Natural killer cell treated with Interleukin-12 subunit alpha and Interleukin-12 subunit beta and Interleukin-15 and Interleukin-18, amount 100 ng/mL, for 72 hours (primary cell): ENCODE measurements around the gene POP7. TPM values are rescaled to one million over a fixed set of nuclear protein-coding genes. Genes with fewer than 3 reads are reported as not detected.
"Not testable (repeated sequence)": the region's sequence is repeated elsewhere in the genome, so short reads cannot be mapped to it uniquely, and the experiment has no call there.

ENCODE experiments used
- ATAC-seq, 2 donors: fragments of 150-1000 bp; cut with Tn5 transposase in 1 of 2; sonication (Bioruptor Pico), chemical (Tn5 transposase) in 1 of 2; 2 replicates each; pipeline ENCODE4 v1.10.0; 2021
- DNase-seq: peaks from one replicate; pipeline ENCODE4 v3.0.0; 2022; ENCODE audit warnings: low spot score
- H3K27ac Mint-ChIP-seq, 2 donors: 1 replicate in 1 of 2; 2 replicates in 1 of 2; pipeline ENCODE4 v1.8.0; 2022; ENCODE audit warnings: mixed read lengths in 2 of 2, mild to moderate bottlenecking in 1 of 2, moderate library complexity in 1 of 2
- H3K27me3 Mint-ChIP-seq, 2 donors: 1 replicate in 1 of 2; 2 replicates in 1 of 2; pipeline ENCODE4 v1.8.0; 2022; ENCODE audit warnings: mixed read lengths in 2 of 2
- H3K36me3 Mint-ChIP-seq: one replicate; pipeline ENCODE4 v1.8.0; 2022; ENCODE audit warnings: mixed read lengths
- H3K4me1 Mint-ChIP-seq, 2 donors: 1 replicate in 1 of 2; 2 replicates in 1 of 2; pipeline ENCODE4 v1.8.0; 2022; ENCODE audit warnings: low read depth in 2 of 2, mixed read lengths in 2 of 2, mild to moderate bottlenecking in 1 of 2
- H3K4me3 Mint-ChIP-seq: one replicate; pipeline ENCODE4 v1.8.0; 2022; ENCODE audit warnings: mixed read lengths
- H3K9me3 Mint-ChIP-seq: 2 replicates; pipeline ENCODE4 v1.8.0; 2022; ENCODE audit warnings: mixed read lengths
- total RNA-seq, 2 donors: library from RNA; stranded (reverse); gene quantifications; one replicate each; pipeline ENCODE4 v1.2.3, GENCODE V29; 2022

Gene POP7
- 10 to 100 TPM; 46.6 to 64.9 TPM for total RNA-seq

DNA sequence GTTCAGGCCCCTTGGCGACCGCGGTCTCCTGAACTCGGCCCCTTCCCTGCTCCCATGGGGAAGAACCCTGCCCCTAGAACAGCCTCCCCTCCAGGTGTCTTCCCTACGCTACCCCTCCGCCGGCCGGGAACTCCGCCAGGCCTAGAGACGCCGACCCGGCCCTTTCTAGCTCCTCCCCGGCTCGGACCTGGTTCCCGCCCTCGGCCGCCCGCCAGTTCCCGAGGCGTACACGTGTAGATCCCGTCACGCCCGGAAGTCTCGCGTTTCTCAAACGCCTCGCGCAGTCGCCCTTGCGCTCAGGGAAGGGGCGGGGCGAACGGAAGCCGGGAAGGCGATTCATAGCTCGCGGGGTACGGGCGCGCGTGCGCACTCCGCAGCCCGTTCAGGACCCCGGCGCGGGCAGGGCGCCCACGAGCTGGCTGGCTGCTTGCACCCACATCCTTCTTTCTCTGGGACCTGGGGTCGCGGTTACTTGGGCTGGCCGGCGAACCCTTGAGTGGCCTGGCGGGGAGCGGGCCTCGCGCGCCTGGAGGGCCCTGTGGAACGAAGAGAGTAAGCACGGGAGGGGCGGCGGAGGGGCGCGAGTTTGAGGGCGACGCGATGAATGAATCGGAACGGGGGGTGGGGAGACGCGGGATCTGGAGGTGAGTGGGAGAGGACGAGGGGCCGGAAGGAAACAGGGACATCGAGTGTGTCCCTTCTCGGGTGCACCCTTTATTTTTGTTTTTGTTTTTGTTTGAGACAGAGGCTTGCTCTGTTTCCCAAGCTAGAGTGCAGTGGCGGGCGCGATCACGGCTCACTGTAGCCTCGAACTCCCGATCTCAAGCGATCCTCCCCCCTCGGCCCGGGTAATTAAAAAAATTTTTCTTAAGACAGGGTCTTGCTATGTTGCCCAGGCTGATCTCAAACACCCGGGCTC is at the start of gene POP7:
TSS of gene POP7 (plus strand) at position 369 of the 919 bp plus-strand sequence. CDS start 710 bp downstream, outside the sequence.
- ATAC-seq = peak; percentile 98 to 99
- Mint-ChIP-seq H3K27ac (peak within 1 kb of the TSS; percentile 91 to 96), H3K4me3 (peak within 1 kb of the TSS; percentile 98), H3K4me1 (peaks cover 12 to 16% of the 10 kb centered on the region in 2 donors), H3K9me3 (no peaks in the 10 kb centered on the region), H3K27me3 (peaks cover 3 to 5% of the 10 kb centered on the region in 2 donors), H3K36me3 (no peaks in the 10 kb centered on the region)
- peak; percentile 99 for DNase-seq

DNA sequence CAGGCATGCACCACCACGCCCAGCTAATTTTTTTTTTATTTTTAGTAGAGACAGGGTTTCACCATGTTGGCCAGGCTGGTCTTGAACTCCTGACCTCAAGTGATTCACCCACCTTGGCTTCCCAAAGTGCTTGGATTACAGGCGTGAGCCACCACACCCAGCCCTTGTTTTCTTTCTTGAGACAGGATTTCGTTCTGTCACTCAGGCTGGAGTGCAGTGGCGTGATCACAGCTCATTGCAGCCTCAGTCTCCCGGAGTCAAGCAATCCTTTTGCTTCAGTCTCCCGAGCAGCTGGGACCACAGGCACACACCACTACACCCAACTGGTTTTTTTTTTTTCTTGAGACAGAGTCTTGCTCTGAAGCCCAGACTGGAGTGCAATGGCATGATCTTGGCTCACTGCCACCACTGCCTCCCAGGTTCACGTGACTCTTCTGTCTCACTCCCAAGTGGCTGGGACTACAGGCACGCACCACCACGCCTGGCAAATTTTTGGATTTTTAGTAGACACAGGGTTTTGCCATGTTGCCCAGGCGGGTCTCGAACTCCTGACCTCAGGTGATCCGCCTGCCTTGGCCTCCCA is 43.6 kb upstream of the POP7 start:
- H3K4me3 Mint-ChIP-seq, H3K27me3 Mint-ChIP-seq, H3K27ac Mint-ChIP-seq, H3K36me3 Mint-ChIP-seq, H3K4me1 Mint-ChIP-seq, H3K9me3 Mint-ChIP-seq, ATAC-seq: not testable (repeated sequence)
- peak; percentile 12 for DNase-seq

DNA sequence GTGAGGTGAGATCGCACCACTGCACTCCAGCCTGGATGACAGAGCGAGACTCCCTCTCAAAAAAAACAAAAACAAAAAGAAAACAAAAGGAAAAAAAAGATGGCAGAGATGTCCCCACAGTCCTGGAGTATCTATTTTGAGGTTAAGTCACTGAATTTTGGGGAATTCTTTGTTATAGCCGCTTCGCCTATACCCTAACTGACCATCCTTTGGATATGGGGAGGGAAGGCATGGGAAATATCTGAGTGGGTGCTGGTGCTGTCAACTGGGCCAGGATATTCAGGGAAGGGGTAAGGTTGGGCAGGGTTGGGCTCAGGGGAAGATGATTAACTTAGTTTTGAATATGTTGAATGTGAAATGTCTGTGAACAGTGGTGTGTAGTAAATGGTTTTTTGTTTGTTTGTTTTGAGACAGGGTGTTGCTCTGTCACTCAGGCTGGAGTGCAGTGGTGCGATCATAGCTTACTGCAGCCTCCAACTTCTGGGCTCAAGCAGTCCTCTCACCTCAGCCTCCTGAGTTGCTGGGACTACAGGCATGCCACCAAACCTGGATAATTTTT is 40.7 kb upstream of the POP7 start:
- no peak for ATAC-seq
- H3K27ac Mint-ChIP-seq = no peak overlapping the region
- peak; percentile 22 for DNase-seq
- H3K36me3 Mint-ChIP-seq = no peaks in the 10 kb centered on the region
- H3K9me3 Mint-ChIP-seq = no peaks in the 10 kb centered on the region
- H3K4me1 Mint-ChIP-seq = no peaks in the 10 kb centered on the region
- peaks cover 0 to 8% of the 10 kb centered on the region in 2 donors for H3K27me3 Mint-ChIP-seq
- H3K4me3 Mint-ChIP-seq = no peak overlapping the region

DNA sequence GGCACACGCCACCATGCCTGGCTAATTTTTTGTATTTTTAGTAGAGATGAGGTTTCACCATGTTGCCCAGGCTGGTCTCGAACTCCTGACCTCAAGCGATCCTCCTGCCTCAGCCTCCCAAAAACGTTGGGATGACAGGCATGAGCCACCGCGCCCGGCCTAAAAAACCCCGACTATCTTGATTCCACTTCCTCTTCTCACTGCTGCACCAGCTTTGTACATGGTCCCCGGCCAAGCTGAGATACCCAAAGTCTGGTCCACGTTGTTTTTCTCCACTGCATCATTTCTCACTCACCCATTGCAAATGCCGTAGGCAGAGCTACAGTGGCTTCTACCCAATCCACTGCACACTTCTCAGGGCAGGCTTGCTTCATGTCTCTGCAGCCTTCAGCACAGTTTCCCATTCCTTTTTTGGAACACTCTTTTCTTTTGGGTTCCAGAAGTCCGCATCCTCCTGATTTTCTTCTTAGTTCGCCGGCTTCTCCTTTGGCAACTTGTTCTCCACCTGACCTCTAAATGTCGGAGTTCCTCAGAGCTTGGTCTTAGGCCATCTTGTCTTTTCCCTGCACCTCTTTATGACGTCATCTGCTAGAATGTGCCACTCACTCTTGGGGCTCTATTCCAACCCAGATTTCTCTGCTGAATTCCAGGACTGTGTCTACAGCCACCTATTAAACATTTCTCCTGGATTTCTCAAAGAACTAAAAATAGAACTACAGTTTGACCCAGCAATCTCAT is 38.4 kb upstream of the POP7 start:
- H3K27ac Mint-ChIP-seq = no peak overlapping the region
- H3K9me3 Mint-ChIP-seq = no peaks in the 10 kb centered on the region
- ATAC-seq (no peak), DNase-seq (peak; percentile 29)
- no peaks in the 10 kb centered on the region for H3K36me3 Mint-ChIP-seq
- H3K4me1 Mint-ChIP-seq = no peaks in the 10 kb centered on the region
- no peak overlapping the region for H3K4me3 Mint-ChIP-seq
- H3K27me3 Mint-ChIP-seq = peaks cover 0 to 8% of the 10 kb centered on the region in 2 donors

DNA sequence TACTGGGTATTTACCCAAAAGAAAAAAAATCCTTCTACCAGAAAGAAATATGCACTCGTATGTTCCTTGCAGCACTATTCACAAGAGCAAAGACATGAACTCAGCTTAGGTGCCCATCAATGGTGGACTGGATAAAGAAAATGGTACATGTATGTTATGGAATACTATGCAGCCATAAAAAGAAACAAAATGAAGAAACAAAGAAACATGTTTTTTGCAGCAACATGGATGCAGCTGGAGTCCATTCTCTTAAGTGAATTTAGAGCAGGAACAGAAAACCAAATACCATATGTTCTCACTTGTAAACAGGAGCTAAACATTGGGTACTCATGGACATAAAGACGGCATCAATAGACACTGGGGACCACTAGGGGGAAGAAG is 37.9 kb upstream of the POP7 start:
- Mint-ChIP-seq H3K27me3 (peaks cover 0 to 8% of the 10 kb centered on the region in 2 donors), H3K36me3 (no peaks in the 10 kb centered on the region), H3K4me1 (peaks cover 0 to 1% of the 10 kb centered on the region in 2 donors), H3K9me3 (no peaks in the 10 kb centered on the region), H3K27ac (no peak overlapping the region), H3K4me3 (no peak overlapping the region)
- ATAC-seq (no peak), DNase-seq (no peak)

DNA sequence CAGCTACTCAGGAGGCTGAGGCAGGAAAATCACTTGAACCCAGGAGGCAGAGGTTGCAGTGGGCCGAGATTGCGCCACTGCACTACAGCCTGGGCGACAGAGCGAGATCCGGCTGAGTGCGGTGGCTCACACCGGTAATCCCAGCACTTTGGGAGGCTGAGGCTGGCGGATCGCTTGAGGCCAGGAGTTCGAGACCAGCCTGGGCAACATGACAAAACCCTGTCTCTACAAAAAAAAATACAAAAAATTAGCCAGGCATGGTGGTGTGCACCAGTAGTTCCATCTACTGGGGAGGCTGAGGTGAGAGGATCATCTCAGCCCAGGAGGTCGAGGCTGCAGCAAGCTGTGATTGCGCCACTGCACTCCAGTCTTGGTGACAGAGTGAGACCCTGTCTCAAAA is 36.8 kb upstream of the POP7 start:
- peak; percentile 39 for DNase-seq
- H3K9me3 Mint-ChIP-seq, H3K36me3 Mint-ChIP-seq, ATAC-seq, H3K27ac Mint-ChIP-seq, H3K4me3 Mint-ChIP-seq, H3K4me1 Mint-ChIP-seq, H3K27me3 Mint-ChIP-seq: not testable (repeated sequence)

DNA sequence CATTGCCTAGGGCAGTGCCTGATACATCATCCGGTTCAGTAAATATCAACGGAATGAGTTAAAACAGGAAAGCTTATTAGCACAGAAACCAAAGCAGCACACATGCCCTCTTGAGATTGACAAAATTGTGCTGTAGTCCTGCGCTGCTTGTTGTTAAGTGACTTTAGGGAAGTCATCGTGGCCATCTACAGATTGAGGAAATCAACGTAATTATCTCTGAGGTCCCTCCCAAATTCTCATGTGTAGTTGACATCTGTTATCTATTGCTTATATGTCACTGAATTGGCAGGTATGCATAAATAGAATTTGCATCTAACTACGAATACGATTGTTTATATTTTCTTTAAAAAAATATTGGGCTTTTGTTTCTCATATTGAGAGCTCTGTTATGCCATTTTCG is 35.8 kb upstream of the POP7 start:
- DNase-seq = no peak
- Mint-ChIP-seq H3K4me1 (peaks cover 0 to 4% of the 10 kb centered on the region in 2 donors), H3K27me3 (peaks cover 0 to 8% of the 10 kb centered on the region in 2 donors), H3K36me3 (no peaks in the 10 kb centered on the region), H3K4me3 (no peak overlapping the region), H3K27ac (no peak overlapping the region), H3K9me3 (no peaks in the 10 kb centered on the region)
- no peak for ATAC-seq

DNA sequence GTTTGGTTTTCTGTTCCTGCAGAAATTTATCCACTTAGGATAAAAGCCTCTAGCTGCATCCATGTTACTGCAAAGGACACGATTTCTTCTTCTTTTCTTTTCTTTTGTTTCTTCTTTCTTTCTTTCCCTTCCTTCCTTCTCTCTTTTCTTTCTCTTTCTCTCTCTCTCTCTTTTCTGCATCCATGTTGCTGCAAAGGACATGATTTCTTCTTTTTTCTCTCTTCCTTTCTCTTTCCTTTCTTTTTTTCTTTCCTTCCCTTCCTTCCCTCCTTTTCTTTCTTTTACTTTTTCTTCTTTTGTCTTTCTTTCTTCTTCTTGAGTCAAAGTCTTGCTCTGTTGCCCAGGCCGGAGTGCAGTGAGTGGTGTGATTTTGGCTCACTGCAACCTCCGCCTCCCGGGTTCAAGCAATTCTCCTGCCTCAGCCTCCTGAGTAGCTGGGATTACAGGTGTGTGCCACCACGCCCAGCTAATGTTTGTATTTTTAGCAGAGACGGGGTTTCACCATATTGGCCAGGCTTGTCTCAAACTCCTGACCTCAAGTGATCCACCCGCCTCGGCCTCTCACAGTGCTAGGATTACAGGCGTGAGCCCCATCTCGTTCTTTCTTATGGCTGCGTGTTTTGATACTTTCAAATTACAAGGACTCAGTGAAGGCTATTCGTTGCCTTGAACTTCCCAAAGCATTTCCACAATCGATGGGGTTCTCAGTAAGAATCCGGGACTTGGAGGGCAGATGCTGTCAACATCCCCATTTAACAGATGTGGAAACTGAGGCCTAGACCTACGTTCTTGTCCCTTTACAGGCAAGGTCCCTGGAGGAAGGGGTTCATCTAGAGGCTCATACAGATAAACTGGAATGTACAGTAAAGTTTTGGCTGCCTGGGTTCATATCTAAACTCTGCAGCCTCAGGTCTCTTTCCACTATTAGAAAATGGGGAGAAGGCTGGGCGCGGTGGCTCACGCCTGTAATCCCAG is 34.3 kb upstream of the POP7 start:
- H3K36me3 Mint-ChIP-seq = no peaks in the 10 kb centered on the region
- H3K4me3 Mint-ChIP-seq = no peak overlapping the region
- peak overlapping the region; percentile 84 to 91 for H3K27ac Mint-ChIP-seq
- peaks cover 0 to 8% of the 10 kb centered on the region in 2 donors for H3K27me3 Mint-ChIP-seq
- no peak for DNase-seq
- no peak for ATAC-seq
- H3K4me1 Mint-ChIP-seq = peaks cover 4 to 9% of the 10 kb centered on the region in 2 donors
- H3K9me3 Mint-ChIP-seq = no peaks in the 10 kb centered on the region

DNA sequence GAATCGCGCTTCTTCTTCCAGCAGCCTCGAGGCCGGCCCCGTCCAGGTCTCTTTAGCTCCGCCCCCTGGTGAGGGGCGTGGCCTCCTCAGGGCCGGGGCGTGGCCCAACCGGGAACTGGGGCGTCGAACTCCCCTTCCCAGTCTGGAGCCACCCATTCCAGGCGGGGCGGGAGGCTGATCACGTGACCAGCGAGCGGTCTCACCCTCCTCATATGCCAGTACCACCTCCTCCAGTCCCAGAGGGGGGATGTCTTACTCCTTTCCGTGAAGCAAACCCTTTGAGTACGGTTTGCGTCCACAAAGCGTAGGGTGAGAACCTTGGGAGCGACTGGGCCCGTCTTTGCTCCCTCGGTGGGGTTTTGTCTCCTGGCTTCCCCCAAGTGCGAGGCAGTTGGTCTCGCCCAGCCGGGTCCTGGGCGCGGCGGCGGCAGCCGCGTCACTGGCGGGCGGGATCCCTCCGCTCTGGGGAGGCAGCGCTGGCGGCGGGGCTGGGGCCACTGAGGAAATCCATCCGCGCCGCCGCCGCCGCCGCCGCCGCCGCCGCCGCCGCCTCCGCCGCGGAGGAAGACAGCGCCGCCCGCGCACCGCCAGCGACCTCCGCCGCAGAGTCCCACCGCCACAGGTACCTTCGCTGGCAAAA is 32.5 kb upstream of the POP7 start, which contains the start of gene GNB2:
TSS of gene GNB2 (plus strand) at position 439 of the 640 bp plus-strand sequence. CDS start 2,526 bp downstream, outside the sequence.
- DNase-seq (peak; percentile 99), ATAC-seq (peak; percentile 84 to 91)
- H3K4me3 Mint-ChIP-seq = peak within 1 kb of the TSS; percentile 94
- H3K4me1 Mint-ChIP-seq = peaks cover 11 to 16% of the 10 kb centered on the region in 2 donors
- no peaks in the 10 kb centered on the region for H3K9me3 Mint-ChIP-seq
- peak within 1 kb of the TSS; percentile 84 to 91 for H3K27ac Mint-ChIP-seq
- peaks cover 0 to 3% of the 10 kb centered on the region in 2 donors for H3K27me3 Mint-ChIP-seq
- H3K36me3 Mint-ChIP-seq = no peaks in the 10 kb centered on the region

DNA sequence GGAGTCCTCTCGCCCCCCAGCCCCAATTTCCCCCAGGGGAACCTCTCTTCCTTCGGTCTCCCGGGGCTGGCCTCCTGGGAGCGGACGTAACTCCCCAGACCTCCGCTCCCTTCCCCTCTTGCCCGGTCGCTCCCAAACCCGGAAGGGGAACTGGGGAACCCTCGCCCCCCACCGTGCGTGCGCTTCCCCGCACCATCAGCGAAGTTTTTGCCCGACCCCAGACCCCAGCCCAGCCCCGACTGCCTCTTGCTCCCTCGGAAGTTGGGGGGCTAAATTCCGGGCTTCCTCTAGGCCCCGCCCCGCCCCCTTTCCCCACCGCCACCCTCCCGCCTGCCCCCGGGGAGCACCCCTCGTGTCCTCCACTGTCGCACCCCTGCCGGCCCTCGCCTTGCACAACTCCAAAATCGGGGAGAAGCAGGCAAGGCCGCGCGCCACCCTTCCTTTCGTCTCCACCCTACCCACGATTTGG is 31.9 kb upstream of the POP7 start:
- Mint-ChIP-seq H3K4me1 (peaks cover 11 to 17% of the 10 kb centered on the region in 2 donors), H3K27ac (peak overlapping the region; percentile 84 to 91), H3K36me3 (no peaks in the 10 kb centered on the region), H3K4me3 (peak overlapping the region; percentile 94), H3K9me3 (no peaks in the 10 kb centered on the region), H3K27me3 (peaks cover 0 to 3% of the 10 kb centered on the region in 2 donors)
- no peak for ATAC-seq
- DNase-seq = peak; percentile 69

DNA sequence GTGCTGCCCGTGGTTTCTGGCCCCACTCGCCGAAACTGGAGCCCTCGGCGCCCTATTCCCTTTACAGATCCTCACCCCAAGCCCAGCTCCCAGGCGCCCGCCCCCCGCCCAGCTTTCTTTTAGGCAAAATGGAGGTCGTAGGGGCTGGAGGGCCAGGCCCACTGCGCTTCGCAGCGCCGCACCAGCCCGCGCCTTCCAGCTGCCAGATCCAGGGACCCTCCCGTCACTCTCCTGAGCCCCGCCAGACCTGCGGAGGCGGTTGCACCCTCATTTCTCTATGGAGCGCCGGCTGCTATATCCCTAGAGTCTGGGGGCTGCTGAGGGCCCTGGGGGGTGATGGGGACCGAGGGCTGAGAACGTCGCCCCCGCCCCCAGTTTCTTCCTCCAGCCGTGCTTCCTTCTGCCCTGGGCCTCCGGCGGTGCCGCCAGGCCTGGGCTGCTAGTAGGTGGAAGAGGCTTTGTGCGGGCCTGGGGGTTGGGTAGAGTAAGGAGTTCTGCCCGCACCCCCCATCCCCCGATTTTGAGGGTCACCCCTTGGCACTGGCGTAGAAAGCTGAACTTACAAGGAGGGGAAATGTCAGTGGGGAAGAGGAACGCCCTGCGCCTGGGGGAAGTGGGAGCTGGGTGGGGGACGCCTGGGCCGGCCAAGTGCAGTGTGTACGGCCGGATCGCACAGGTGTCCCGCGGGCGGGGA is 31.4 kb upstream of the POP7 start:
- Mint-ChIP-seq H3K36me3 (no peaks in the 10 kb centered on the region), H3K27me3 (peaks cover 0 to 3% of the 10 kb centered on the region in 2 donors), H3K27ac (peak overlapping the region; percentile 84 to 91), H3K4me3 (peak overlapping the region; percentile 94), H3K4me1 (peaks cover 11 to 20% of the 10 kb centered on the region in 2 donors), H3K9me3 (no peaks in the 10 kb centered on the region)
- peak; percentile 60 for DNase-seq
- ATAC-seq = no peak

DNA sequence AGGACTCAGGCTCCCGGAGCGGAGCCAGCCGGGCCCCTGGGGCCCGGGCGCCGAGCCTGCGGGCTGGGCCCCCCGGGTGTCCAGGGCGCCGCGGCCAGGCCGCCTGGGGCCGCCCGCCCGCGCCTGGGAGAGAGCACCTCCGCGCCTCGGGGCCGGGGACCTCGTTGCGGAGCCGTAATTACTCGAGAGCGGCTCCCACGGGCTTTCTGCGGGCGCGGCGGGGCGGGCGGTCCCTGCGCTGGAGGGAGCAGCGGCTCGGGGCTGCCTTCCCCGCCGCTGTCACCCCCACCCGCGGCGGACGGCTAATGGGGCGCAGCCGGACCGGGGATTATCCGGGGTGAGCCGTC is 30.8 kb upstream of the POP7 start:
- Mint-ChIP-seq H3K36me3 (no peaks in the 10 kb centered on the region), H3K9me3 (no peaks in the 10 kb centered on the region), H3K4me3 (peak overlapping the region; percentile 94), H3K27ac (peak overlapping the region; percentile 84 to 91), H3K4me1 (peaks cover 14 to 21% of the 10 kb centered on the region in 2 donors), H3K27me3 (no peaks in the 10 kb centered on the region)
- ATAC-seq (no peak), DNase-seq (peak; percentile 63)
